Measurements from ENCODE around the gene LARP6.

DNA sequence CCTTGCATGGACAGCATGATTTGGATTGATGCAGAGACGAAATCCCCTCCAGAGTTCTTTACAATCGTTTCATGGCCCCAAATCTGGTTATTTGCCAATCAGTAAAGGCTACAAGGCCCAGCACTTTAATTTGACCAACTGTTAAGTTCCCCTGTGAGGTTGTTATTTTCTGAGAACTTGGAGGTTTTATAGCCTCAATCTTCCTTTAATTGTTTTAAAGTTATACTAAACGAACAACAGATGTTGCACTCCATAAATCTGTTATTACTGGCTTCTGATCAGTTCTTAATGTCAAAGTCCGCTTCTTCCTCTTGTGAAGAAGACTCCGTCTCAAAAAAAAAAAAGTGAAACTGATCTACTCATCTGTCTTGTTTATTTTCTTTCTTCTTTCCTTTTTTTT lies 30.8 kb downstream of the LARP6 start:
- TF ChIP-seq, protein P1, sequence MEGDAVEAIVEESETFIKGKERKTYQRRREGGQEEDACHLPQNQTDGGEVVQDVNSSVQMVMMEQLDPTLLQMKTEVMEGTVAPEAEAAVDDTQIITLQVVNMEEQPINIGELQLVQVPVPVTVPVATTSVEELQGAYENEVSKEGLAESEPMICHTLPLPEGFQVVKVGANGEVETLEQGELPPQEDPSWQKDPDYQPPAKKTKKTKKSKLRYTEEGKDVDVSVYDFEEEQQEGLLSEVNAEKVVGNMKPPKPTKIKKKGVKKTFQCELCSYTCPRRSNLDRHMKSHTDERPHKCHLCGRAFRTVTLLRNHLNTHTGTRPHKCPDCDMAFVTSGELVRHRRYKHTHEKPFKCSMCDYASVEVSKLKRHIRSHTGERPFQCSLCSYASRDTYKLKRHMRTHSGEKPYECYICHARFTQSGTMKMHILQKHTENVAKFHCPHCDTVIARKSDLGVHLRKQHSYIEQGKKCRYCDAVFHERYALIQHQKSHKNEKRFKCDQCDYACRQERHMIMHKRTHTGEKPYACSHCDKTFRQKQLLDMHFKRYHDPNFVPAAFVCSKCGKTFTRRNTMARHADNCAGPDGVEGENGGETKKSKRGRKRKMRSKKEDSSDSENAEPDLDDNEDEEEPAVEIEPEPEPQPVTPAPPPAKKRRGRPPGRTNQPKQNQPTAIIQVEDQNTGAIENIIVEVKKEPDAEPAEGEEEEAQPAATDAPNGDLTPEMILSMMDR (conservative IDR thresholded peaks at IDR 0.05; ENCODE audit: low read depth, low read length) = no peak
- no peak for TF ChIP-seq POLR2A (IDR thresholded peaks at IDR 0.05; ENCODE audit: low read depth, low read length)
- TF ChIP-seq, protein P2, sequence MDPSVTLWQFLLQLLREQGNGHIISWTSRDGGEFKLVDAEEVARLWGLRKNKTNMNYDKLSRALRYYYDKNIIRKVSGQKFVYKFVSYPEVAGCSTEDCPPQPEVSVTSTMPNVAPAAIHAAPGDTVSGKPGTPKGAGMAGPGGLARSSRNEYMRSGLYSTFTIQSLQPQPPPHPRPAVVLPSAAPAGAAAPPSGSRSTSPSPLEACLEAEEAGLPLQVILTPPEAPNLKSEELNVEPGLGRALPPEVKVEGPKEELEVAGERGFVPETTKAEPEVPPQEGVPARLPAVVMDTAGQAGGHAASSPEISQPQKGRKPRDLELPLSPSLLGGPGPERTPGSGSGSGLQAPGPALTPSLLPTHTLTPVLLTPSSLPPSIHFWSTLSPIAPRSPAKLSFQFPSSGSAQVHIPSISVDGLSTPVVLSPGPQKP (IDR thresholded peaks at IDR 0.05; ENCODE audit: borderline replicate concordance, low read depth, low read length) = no peak
- no peak for TF ChIP-seq MAZ (IDR thresholded peaks at IDR 0.05; ENCODE audit: borderline replicate concordance, low read depth, low read length)

Data from IMR-90 (cell line).